Activated CD8-positive, alpha-beta T cell treated with anti-CD3 and anti-CD28 coated beads for 36 hours (primary cell): ENCODE measurements around the gene FBXO2. TPM values are rescaled to one million over a fixed set of nuclear protein-coding genes. Genes with fewer than 3 reads are reported as not detected.

Experiments used
- ATAC-seq: fragments of 200-7000 bp; cut with Tn5 transposase; one replicate; pipeline ENCODE4 v1.10.0; 2021; ENCODE audit warnings: mild to moderate bottlenecking, moderate library complexity
- CTCF ChIA-PET: fragments of 350-600 bp; sonication (Branson Sonifier 250); formaldehyde crosslinking; loops from one replicate; lab custom pipeline; 2021; ENCODE audit warnings: antibody characterized with exemption; lab: Charles Lee
- POLR2A ChIA-PET: fragments of 350-600 bp; sonication (Branson Sonifier 250); formaldehyde crosslinking; loops from one replicate; lab custom pipeline; 2021; ENCODE audit warnings: antibody characterized with exemption; lab: Charles Lee
- DNase-seq: peaks from one replicate; pipeline ENCODE4 v3.0.0-alpha.2; 2020
- H3K27ac Mint-ChIP-seq: one replicate; pipeline ENCODE4 v1.8.0; 2021; ENCODE audit warnings: mild to moderate bottlenecking, mixed read lengths
- H3K27me3 Mint-ChIP-seq: one replicate; pipeline ENCODE4 v1.8.0; 2021; ENCODE audit warnings: mixed read lengths
- H3K36me3 Mint-ChIP-seq: one replicate; pipeline ENCODE4 v1.8.0; 2021; ENCODE audit warnings: low read depth, mixed read lengths
- H3K4me1 Mint-ChIP-seq: one replicate; pipeline ENCODE4 v1.8.0; 2021; ENCODE audit warnings: low read depth, mixed read lengths
- H3K4me3 Mint-ChIP-seq: one replicate; pipeline ENCODE4 v1.8.0; 2021; ENCODE audit warnings: mild to moderate bottlenecking, moderate library complexity, mixed read lengths
- H3K9me3 Mint-ChIP-seq: one replicate; pipeline ENCODE4 v1.8.0; 2021; ENCODE audit warnings: mixed read lengths
- CTCF ChIP-seq: fragments of 200-600 bp; IDR thresholded peaks from one replicate; pipeline ENCODE4 v1.8.0; 2022; ENCODE audit warnings: antibody characterized with exemption, mild to moderate bottlenecking
- intact Hi-C: fragments of 100-400 bp; cut with micrococcal nuclease; formaldehyde crosslinking; loops from one replicate; pipeline ENCODE4 v1.10.0; 2022
- total RNA-seq, 2 experiments: library from RNA; stranded (reverse); gene quantifications; one replicate each; pipeline ENCODE4 v1.2.3, GENCODE V29; 2021

Gene FBXO2, protein sequence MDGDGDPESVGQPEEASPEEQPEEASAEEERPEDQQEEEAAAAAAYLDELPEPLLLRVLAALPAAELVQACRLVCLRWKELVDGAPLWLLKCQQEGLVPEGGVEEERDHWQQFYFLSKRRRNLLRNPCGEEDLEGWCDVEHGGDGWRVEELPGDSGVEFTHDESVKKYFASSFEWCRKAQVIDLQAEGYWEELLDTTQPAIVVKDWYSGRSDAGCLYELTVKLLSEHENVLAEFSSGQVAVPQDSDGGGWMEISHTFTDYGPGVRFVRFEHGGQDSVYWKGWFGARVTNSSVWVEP
- total RNA-seq = 1 to 10 TPM; 1.7 to 1.9 TPM

- peak; percentile 74 for ATAC-seq
- TF ChIP-seq CTCF = no peak
- Mint-ChIP-seq H3K27ac (peak within 1 kb of the TSS; percentile 42), H3K27me3 (no peaks in the 10 kb centered on the region), H3K4me1 (peaks cover 25% of the 10 kb centered on the region), H3K9me3 (no peaks in the 10 kb centered on the region), H3K36me3 (peaks cover 8% of the 10 kb centered on the region), H3K4me3 (peak within 1 kb of the TSS; percentile 72)
- DNase-seq = peak; percentile 76
- intact Hi-C loops = loop anchor here (5.0 kb wide), 1 partner anchor 78 kb away; no protein-coding TSS in a partner anchor
- ChIA-PET CTCF (interaction anchor here (2.1 to 12.3 kb wide), 5 partner anchors 9 to 69 kb away, joined by 6 to 136 read pairs (median 16); partner anchors contain the start of gene FBXO6), POLR2A (interaction anchor here (0.9 to 7.1 kb wide), 5 partner anchors 8 to 256 kb away, joined by 3 to 42 read pairs (median 3); partner anchors contain the start of genes FBXO6 and MAD2L2)
These were observed at the start of gene FBXO2, which contains the start of gene FBXO44 for GRCh38 chr1:11654137-11654938. Gene FBXO2 (minus strand): TSS chr1:11654429. CDS start chr1:11654340, 89 bp downstream. Gene FBXO44 (plus strand): TSS chr1:11654877. CDS start chr1:11655836, 959 bp downstream.

DNA sequence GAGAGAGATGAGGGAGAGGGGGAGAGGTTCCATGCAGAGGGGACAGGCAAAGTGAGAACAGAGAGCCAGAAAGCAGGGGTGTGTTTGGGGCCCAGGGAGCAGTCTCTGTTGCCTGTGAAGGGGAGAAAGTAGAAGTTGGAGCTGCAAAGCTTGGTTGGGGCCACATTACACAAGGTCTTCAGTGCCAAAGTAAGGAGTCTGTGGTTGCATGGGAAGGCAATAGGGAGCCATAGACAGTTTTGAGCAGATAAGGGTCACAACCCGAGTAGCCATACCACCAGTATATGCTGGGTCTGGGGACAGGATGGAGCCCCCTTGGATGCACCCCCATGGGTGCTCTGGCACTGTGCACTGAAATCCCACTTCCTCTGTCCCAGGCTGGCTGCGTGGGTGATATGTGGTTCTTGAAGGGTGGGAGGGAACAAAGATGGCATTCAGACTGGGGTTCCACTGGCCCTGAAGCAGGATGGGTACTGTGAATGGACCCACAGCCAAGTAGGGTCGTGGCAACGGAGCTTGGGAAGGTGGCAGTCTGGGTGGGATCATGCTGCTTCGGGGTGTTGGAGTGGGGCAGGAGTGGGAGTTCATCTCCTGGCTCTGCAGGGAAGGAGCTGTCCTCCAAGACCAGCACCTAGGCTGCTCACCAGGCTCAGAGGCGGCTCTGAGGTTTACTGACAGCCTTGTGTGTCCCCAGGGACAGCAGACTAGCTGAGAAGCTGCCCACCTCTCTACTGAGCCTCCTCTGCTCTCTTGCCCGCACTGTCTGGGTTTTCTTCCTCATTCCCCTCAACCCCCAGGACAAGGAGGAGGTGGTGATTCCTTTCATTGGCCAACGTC is 49.3 kb upstream of the FBXO2 start:
- DNase-seq (no peak), ATAC-seq (no peak)
- Mint-ChIP-seq H3K4me3 (no peak overlapping the region), H3K4me1 (no peaks in the 10 kb centered on the region), H3K27me3 (peaks cover 1% of the 10 kb centered on the region), H3K27ac (no peak overlapping the region), H3K36me3 (no peaks in the 10 kb centered on the region), H3K9me3 (no peaks in the 10 kb centered on the region)
- ChIA-PET CTCF (no interaction called here), POLR2A (interaction anchor here (1.1 kb wide), 1 partner anchor 13 kb away, joined by 3 read pairs; the partner anchor contains the start of gene DRAXIN)
- TF ChIP-seq CTCF = no peak
- intact Hi-C loops = no loop called here

DNA sequence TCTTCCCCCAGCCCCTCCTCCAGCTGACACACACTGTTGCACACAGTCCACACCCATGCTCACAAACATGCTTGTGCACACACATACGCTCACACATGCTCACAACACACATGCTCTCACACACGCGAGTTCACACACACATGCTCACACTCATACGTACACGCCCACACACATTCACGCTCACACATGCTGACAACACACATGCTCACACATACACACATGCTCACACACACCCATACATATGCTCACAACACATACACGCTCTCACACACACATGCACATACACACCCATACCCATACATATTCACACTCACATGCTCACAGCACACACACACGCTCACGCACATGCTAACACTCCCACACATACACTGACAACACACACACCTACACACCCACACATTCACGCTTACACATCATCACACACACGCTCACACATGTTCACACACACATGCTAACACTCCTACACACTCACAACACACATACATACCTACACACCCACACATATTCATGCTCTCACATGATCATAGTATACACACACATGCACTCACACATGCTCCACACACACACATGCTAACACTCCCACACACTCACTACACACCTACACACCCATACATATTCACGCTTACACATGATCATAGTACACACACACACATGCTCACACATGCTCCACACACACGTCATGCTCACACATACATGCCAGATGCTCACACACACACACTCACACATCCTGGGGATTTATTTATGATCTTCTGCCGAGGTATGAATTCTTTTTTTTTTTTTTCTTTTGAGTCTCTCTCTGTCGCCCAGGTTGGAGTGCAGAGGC is 48.0 kb upstream of the FBXO2 start:
- Mint-ChIP-seq H3K27me3 (peaks cover 1% of the 10 kb centered on the region), H3K27ac (no peak overlapping the region), H3K4me1 (peaks cover 6% of the 10 kb centered on the region), H3K36me3 (no peaks in the 10 kb centered on the region), H3K4me3 (no peak overlapping the region), H3K9me3 (no peaks in the 10 kb centered on the region)
- ChIA-PET POLR2A (no interaction called here), CTCF (no interaction called here)
- no peak for DNase-seq
- ATAC-seq = no peak
- no peak for TF ChIP-seq CTCF
- intact Hi-C loops = no loop called here

DNA sequence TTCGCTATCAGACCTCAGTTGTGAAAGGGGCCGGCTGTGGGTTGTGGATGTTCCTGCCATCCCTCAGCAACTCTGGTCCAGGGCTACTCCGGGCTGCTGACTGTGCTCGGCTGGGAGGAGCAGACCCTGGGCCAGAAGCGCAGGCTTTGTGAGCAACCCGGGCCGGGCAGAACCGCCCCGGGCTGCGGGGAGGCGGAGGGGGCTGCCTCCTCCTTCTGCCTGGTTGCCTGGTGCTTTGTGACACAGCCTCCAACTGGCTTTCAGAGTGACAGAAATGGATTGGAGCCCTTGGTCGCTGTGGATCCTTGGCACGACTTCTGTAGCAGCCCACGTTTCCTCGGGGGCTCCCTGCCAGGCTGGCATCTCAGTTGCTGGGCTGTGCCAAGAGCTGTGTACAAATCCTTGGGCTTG is 47.3 kb upstream of the FBXO2 start:
- Mint-ChIP-seq H3K4me3 (no peak overlapping the region), H3K4me1 (peaks cover 6% of the 10 kb centered on the region), H3K36me3 (no peaks in the 10 kb centered on the region), H3K9me3 (no peaks in the 10 kb centered on the region), H3K27ac (no peak overlapping the region), H3K27me3 (peaks cover 1% of the 10 kb centered on the region)
- CTCF ChIA-PET = interaction anchor here (1.3 to 1.7 kb wide), 2 partner anchors 37 to 56 kb away, joined by 3 to 6 read pairs; partner anchors contain the start of gene FBXO6
- intact Hi-C loops = no loop called here
- TF ChIP-seq CTCF = no peak
- ATAC-seq (no peak), DNase-seq (no peak)
- POLR2A ChIA-PET = no interaction called here
